ENCODE measurements around the gene MNX1. TPM values are rescaled to one million over a fixed set of nuclear protein-coding genes. Genes with fewer than 3 reads are reported as not detected.

The MNX1 gene
- total RNA-seq (2014; rRNA removed; shearing (Covaris generic)) = 4.4 and 5.6 TPM in 2 replicates
- total RNA-seq (2022) = 4.7 and 5.7 TPM in 2 replicates
- Bru-seq, nascent RNA = percentile 38 among the genes with signal in this experiment
- BruChase-seq, experiment 1, labeled RNA remaining after a 6-hour chase = percentile 32 among the genes with signal in this experiment
- BruChase-seq, experiment 2, labeled RNA remaining after a 2-hour chase = percentile 42 among the genes with signal in this experiment
- long read RNA-seq, transcript MNX1-201 (3 exons, 2,174 nt) = major isoform, 10 of 13 reads
- long read RNA-seq, partial matches to known transcripts = 0 of 13 reads
- long read RNA-seq, other reads (novel, unspliced or antisense) = 1 of 13 reads

- H2AFZ ChIP-seq (ENCODE audit: low read length) = peak within 1 kb of the TSS; percentile 86
- intact Hi-C loops (cut with micrococcal nuclease; ENCODE audit: unreplicated experiment) = no loop called here
These were observed at the start of gene MNX1 for GRCh38 chr7:157010588-157011332. Gene MNX1 (minus strand): TSS chr7:157010663. CDS start chr7:157010350, 313 bp downstream.

GRCh38 chr7:157059534-157059933 is 49.1 kb upstream of the MNX1 start:
- Histone ChIP-seq H3K4me1 (ENCODE audit: insufficient read depth, low read length, poor library complexity, severe bottlenecking) (no peaks in the 10 kb centered on the region), H3K36me3 (ENCODE audit: insufficient read depth, low read length) (no peaks in the 10 kb centered on the region), H3K9me2 (ENCODE audit: insufficient read depth, low read length) (no peaks in the 10 kb centered on the region), H3K79me2 (ENCODE audit: insufficient read depth, low read depth, low read length) (no peaks in the 10 kb centered on the region), H4K20me1 (ENCODE audit: insufficient read depth, low read length) (no peaks in the 10 kb centered on the region), H3K4me3 (ENCODE audit: low read depth, low read length, poor library complexity, severe bottlenecking) (no peak overlapping the region), H3K27ac (ENCODE audit: low read depth, low read length, poor library complexity, severe bottlenecking) (no peak overlapping the region), H2AFZ (ENCODE audit: low read length) (no peak overlapping the region), H3K9me3 (ENCODE audit: low read length) (no peaks in the 10 kb centered on the region), H3K4me2 (ENCODE audit: low read length) (no peak overlapping the region)
- TF ChIP-seq EZH2phosphoT487 (IDR thresholded peaks at IDR 0.05; ENCODE audit: borderline replicate concordance, low read depth, low read length) (no peak), CTCF (conservative IDR thresholded peaks at IDR 0.05; ENCODE audit: low read length) (no peak)
- intact Hi-C loops (cut with micrococcal nuclease; ENCODE audit: unreplicated experiment) = no loop called here
- DNase-seq (ENCODE audit: low spot score) = no peak
- ChIA-PET POLR2A (no interaction called here), CTCF (ENCODE audit: unreplicated experiment) (no interaction called here)
- no TSS peak for BruUV-seq (replicated peaks)

More at GRCh38 chr7:157010588-157011332, at the start of gene MNX1:
- CTCF ChIA-PET (ENCODE audit: unreplicated experiment) = interaction anchor here (0.6 to 1.0 kb wide), 2 partner anchors 18 to 376 kb away, joined by 3 to 4 read pairs; no protein-coding TSS in a partner anchor
- no peaks in the 10 kb centered on the region for H3K36me3 ChIP-seq (ENCODE audit: insufficient read depth, low read length)
- H3K4me2 ChIP-seq (ENCODE audit: low read length) = peak within 1 kb of the TSS; percentile 76
- H3K9me3 ChIP-seq (ENCODE audit: low read length) = no peaks in the 10 kb centered on the region
- peaks cover 25% of the 10 kb centered on the region for H3K4me1 ChIP-seq (ENCODE audit: insufficient read depth, low read length, poor library complexity, severe bottlenecking)
- peak within 1 kb of the TSS; percentile 94 for H3K4me3 ChIP-seq (ENCODE audit: low read depth, low read length, poor library complexity, severe bottlenecking)
- no peak for TF ChIP-seq CTCF (conservative IDR thresholded peaks at IDR 0.05; ENCODE audit: low read length)
- no peak for TF ChIP-seq EZH2phosphoT487 (IDR thresholded peaks at IDR 0.05; ENCODE audit: borderline replicate concordance, low read depth, low read length)
- no TSS peak for BruUV-seq (replicated peaks)
- peak; percentile 89 for DNase-seq (ENCODE audit: low spot score)
- no peaks in the 10 kb centered on the region for H3K9me2 ChIP-seq (ENCODE audit: insufficient read depth, low read length)
- no peak within 1 kb of the TSS for H3K27ac ChIP-seq (ENCODE audit: low read depth, low read length, poor library complexity, severe bottlenecking)
- no peaks in the 10 kb centered on the region for H3K79me2 ChIP-seq (ENCODE audit: insufficient read depth, low read depth, low read length)
- POLR2A ChIA-PET = no interaction called here
- no peaks in the 10 kb centered on the region; the same call in 1 of the 2 replicates for H4K20me1 ChIP-seq (ENCODE audit: insufficient read depth, low read length)

Measured in OCI-LY7 (cell line).